Measurements from ENCODE around the gene WDR90.

The WDR90 gene

DNA sequence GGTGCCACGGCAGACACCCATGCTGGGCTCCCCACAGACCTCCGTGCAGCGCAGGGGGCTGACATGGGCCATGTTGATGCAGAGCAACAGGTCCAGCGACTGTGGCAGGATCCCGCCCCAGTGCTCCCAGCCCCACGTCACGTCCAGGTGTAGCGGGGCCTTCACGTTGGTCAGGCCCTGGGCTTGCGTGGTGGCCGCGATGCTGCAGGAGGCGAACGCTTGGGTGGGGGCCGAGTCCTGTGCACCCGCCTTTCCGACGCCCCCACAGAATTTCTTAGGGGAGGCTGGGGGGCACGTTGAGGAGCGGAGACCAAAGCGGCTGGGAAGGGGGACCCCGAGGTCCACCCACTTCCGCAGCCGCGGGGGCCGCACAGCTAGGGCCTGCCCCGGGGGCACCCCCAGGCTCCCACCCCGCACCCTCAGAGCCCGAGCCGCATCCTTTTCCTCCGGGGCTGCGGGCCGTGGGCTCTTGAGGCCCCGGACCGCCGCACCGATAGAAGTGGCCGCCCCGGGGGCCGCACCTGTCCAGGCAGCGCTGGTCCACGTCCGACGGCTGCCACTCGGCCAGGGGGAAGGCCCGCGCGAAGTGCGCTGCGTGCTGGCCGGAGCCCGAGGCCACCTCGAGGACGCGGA lies 13.5 kb upstream of the WDR90 start (continued):
- TF ChIP-seq ZNF16 (tag by site-specific recombination; IDR thresholded peaks at IDR 0.05; ENCODE audit: low read depth) (no peak), ZNF324 (tag by site-specific recombination; IDR thresholded peaks at IDR 0.05) (no peak), KLF16 (tag by site-specific recombination; IDR thresholded peaks at IDR 0.05) (no peak; the same call in 1 of the 2 replicates), ZSCAN23 (tag by site-specific recombination; IDR thresholded peaks at IDR 0.05) (no peak), TRIM28 (IDR thresholded peaks at IDR 0.05; ENCODE audit: borderline replicate concordance, low read length) (no peak), TCF7L2 (IDR thresholded peaks at IDR 0.05; ENCODE audit: borderline replicate concordance, low read depth, low read length) (no peak), ZNF791 (tag by site-specific recombination; IDR thresholded peaks at IDR 0.05) (no peak)
- TF ChIP-seq, protein P1, sequence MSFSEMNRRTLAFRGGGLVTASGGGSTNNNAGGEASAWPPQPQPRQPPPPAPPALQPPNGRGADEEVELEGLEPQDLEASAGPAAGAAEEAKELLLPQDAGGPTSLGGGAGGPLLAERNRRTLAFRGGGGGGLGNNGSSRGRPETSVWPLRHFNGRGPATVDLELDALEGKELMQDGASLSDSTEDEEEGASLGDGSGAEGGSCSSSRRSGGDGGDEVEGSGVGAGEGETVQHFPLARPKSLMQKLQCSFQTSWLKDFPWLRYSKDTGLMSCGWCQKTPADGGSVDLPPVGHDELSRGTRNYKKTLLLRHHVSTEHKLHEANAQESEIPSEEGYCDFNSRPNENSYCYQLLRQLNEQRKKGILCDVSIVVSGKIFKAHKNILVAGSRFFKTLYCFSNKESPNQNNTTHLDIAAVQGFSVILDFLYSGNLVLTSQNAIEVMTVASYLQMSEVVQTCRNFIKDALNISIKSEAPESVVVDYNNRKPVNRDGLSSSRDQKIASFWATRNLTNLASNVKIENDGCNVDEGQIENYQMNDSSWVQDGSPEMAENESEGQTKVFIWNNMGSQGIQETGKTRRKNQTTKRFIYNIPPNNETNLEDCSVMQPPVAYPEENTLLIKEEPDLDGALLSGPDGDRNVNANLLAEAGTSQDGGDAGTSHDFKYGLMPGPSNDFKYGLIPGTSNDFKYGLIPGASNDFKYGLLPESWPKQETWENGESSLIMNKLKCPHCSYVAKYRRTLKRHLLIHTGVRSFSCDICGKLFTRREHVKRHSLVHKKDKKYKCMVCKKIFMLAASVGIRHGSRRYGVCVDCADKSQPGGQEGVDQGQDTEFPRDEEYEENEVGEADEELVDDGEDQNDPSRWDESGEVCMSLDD (tag by site-specific recombination; IDR thresholded peaks at IDR 0.05) = no peak
- TF ChIP-seq, protein P2, sequence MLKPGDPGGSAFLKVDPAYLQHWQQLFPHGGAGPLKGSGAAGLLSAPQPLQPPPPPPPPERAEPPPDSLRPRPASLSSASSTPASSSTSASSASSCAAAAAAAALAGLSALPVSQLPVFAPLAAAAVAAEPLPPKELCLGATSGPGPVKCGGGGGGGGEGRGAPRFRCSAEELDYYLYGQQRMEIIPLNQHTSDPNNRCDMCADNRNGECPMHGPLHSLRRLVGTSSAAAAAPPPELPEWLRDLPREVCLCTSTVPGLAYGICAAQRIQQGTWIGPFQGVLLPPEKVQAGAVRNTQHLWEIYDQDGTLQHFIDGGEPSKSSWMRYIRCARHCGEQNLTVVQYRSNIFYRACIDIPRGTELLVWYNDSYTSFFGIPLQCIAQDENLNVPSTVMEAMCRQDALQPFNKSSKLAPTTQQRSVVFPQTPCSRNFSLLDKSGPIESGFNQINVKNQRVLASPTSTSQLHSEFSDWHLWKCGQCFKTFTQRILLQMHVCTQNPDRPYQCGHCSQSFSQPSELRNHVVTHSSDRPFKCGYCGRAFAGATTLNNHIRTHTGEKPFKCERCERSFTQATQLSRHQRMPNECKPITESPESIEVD (tag by site-specific recombination; IDR thresholded peaks at IDR 0.05) = no peak
- TF ChIP-seq, protein P3, sequence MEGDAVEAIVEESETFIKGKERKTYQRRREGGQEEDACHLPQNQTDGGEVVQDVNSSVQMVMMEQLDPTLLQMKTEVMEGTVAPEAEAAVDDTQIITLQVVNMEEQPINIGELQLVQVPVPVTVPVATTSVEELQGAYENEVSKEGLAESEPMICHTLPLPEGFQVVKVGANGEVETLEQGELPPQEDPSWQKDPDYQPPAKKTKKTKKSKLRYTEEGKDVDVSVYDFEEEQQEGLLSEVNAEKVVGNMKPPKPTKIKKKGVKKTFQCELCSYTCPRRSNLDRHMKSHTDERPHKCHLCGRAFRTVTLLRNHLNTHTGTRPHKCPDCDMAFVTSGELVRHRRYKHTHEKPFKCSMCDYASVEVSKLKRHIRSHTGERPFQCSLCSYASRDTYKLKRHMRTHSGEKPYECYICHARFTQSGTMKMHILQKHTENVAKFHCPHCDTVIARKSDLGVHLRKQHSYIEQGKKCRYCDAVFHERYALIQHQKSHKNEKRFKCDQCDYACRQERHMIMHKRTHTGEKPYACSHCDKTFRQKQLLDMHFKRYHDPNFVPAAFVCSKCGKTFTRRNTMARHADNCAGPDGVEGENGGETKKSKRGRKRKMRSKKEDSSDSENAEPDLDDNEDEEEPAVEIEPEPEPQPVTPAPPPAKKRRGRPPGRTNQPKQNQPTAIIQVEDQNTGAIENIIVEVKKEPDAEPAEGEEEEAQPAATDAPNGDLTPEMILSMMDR (tag by site-specific recombination; IDR thresholded peaks at IDR 0.05) = no peak; the same call in 1 of the 2 replicates
- TF ChIP-seq, protein P4, sequence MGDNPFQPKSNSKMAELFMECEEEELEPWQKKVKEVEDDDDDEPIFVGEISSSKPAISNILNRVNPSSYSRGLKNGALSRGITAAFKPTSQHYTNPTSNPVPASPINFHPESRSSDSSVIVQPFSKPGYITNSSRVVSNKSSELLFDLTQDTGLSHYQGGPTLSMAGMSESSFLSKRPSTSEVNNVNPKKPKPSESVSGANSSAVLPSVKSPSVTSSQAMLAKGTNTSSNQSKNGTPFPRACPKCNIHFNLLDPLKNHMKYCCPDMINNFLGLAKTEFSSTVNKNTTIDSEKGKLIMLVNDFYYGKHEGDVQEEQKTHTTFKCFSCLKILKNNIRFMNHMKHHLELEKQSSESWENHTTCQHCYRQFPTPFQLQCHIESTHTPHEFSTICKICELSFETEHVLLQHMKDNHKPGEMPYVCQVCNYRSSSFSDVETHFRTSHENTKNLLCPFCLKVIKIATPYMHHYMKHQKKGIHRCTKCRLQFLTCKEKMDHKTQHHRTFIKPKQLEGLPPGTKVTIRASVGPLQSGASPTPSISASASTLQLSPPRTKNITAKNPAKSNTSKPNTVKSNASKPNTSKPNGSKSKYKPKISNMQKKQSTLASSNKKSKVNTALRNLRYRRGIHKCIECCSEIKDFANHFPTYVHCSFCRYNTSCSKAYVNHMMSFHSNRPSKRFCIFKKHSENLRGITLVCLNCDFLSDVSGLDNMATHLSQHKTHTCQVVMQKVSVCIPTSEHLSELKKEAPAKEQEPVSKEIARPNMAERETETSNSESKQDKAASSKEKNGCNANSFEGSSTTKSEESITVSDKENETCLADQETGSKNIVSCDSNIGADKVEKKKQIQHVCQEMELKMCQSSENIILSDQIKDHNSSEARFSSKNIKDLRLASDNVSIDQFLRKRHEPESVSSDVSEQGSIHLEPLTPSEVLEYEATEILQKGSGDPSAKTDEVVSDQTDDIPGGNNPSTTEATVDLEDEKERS (tag by site-specific recombination; IDR thresholded peaks at IDR 0.05) = no peak
- TF ChIP-seq, protein P5, sequence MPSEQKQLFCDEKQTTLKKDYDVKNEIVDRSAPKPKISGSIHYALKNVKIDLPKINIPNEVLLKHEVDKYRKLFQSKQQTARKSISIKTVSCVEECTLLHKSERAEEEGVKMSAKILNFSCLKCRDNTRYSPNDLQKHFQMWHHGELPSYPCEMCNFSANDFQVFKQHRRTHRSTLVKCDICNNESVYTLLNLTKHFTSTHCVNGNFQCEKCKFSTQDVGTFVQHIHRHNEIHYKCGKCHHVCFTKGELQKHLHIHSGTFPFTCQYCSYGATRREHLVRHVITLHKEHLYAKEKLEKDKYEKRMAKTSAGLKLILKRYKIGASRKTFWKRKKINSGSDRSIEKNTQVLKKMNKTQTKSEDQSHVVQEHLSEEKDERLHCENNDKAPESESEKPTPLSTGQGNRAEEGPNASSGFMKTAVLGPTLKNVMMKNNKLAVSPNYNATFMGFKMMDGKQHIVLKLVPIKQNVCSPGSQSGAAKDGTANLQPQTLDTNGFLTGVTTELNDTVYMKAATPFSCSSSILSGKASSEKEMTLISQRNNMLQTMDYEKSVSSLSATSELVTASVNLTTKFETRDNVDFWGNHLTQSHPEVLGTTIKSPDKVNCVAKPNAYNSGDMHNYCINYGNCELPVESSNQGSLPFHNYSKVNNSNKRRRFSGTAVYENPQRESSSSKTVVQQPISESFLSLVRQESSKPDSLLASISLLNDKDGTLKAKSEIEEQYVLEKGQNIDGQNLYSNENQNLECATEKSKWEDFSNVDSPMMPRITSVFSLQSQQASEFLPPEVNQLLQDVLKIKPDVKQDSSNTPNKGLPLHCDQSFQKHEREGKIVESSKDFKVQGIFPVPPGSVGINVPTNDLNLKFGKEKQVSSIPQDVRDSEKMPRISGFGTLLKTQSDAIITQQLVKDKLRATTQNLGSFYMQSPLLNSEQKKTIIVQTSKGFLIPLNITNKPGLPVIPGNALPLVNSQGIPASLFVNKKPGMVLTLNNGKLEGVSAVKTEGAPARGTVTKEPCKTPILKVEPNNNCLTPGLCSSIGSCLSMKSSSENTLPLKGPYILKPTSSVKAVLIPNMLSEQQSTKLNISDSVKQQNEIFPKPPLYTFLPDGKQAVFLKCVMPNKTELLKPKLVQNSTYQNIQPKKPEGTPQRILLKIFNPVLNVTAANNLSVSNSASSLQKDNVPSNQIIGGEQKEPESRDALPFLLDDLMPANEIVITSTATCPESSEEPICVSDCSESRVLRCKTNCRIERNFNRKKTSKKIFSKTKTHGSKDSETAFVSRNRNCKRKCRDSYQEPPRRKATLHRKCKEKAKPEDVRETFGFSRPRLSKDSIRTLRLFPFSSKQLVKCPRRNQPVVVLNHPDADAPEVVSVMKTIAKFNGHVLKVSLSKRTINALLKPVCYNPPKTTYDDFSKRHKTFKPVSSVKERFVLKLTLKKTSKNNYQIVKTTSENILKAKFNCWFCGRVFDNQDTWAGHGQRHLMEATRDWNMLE (tag by site-specific recombination; conservative IDR thresholded peaks at IDR 0.05; ENCODE audit: low read depth) = no peak
- TF ChIP-seq, protein P6, sequence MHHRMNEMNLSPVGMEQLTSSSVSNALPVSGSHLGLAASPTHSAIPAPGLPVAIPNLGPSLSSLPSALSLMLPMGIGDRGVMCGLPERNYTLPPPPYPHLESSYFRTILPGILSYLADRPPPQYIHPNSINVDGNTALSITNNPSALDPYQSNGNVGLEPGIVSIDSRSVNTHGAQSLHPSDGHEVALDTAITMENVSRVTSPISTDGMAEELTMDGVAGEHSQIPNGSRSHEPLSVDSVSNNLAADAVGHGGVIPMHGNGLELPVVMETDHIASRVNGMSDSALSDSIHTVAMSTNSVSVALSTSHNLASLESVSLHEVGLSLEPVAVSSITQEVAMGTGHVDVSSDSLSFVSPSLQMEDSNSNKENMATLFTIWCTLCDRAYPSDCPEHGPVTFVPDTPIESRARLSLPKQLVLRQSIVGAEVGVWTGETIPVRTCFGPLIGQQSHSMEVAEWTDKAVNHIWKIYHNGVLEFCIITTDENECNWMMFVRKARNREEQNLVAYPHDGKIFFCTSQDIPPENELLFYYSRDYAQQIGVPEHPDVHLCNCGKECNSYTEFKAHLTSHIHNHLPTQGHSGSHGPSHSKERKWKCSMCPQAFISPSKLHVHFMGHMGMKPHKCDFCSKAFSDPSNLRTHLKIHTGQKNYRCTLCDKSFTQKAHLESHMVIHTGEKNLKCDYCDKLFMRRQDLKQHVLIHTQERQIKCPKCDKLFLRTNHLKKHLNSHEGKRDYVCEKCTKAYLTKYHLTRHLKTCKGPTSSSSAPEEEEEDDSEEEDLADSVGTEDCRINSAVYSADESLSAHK (tag by site-specific recombination; IDR thresholded peaks at IDR 0.05) = 0 out of 2 replicates have a peak, but pooled peaks have one; percentile 39
- TF ChIP-seq, protein P7, sequence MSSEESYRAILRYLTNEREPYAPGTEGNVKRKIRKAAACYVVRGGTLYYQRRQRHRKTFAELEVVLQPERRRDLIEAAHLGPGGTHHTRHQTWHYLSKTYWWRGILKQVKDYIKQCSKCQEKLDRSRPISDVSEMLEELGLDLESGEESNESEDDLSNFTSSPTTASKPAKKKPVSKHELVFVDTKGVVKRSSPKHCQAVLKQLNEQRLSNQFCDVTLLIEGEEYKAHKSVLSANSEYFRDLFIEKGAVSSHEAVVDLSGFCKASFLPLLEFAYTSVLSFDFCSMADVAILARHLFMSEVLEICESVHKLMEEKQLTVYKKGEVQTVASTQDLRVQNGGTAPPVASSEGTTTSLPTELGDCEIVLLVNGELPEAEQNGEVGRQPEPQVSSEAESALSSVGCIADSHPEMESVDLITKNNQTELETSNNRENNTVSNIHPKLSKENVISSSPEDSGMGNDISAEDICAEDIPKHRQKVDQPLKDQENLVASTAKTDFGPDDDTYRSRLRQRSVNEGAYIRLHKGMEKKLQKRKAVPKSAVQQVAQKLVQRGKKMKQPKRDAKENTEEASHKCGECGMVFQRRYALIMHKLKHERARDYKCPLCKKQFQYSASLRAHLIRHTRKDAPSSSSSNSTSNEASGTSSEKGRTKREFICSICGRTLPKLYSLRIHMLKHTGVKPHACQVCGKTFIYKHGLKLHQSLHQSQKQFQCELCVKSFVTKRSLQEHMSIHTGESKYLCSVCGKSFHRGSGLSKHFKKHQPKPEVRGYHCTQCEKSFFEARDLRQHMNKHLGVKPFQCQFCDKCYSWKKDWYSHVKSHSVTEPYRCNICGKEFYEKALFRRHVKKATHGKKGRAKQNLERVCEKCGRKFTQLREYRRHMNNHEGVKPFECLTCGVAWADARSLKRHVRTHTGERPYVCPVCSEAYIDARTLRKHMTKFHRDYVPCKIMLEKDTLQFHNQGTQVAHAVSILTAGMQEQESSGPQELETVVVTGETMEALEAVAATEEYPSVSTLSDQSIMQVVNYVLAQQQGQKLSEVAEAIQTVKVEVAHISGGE (tag by site-specific recombination; conservative IDR thresholded peaks at IDR 0.05; ENCODE audit: low read depth) = no peak
- TF ChIP-seq, protein P8, sequence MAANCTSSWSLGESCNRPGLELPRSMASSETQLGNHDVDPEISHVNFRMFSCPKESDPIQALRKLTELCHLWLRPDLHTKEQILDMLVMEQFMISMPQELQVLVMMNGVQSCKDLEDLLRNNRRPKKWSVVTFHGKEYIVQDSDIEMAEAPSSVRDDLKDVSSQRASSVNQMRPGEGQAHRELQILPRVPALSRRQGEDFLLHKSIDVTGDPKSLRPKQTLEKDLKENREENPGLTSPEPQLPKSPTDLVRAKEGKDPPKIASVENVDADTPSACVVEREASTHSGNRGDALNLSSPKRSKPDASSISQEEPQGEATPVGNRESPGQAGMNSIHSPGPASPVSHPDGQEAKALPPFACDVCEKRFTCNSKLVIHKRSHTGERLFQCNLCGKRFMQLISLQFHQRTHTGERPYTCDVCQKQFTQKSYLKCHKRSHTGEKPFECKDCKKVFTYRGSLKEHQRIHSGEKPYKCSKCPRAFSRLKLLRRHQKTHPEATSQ (tag by site-specific recombination; IDR thresholded peaks at IDR 0.05) = peak; percentile 84; the same call in 1 of the 2 replicates

All from HEK293 (cell line).